Activated CD8-positive, alpha-beta T cell treated with anti-CD3 and anti-CD28 coated beads for 36 hours (primary cell): ENCODE measurements around the gene ADARB2. TPM values are rescaled to one million over a fixed set of nuclear protein-coding genes. Genes with fewer than 3 reads are reported as not detected.
A peak's percentile ranks its signal among the peaks of the same experiment; 100 is the strongest.

Source experiments
- ATAC-seq: fragments of 200-7000 bp; cut with Tn5 transposase; one replicate; pipeline ENCODE4 v1.10.0; 2021; ENCODE audit warnings: mild to moderate bottlenecking, moderate library complexity
- CTCF ChIA-PET: fragments of 350-600 bp; sonication (Branson Sonifier 250); formaldehyde crosslinking; loops from one replicate; lab custom pipeline; 2021; ENCODE audit warnings: antibody characterized with exemption; lab: Charles Lee
- POLR2A ChIA-PET: fragments of 350-600 bp; sonication (Branson Sonifier 250); formaldehyde crosslinking; loops from one replicate; lab custom pipeline; 2021; ENCODE audit warnings: antibody characterized with exemption; lab: Charles Lee
- DNase-seq: peaks from one replicate; pipeline ENCODE4 v3.0.0-alpha.2; 2020
- H3K27ac Mint-ChIP-seq: one replicate; pipeline ENCODE4 v1.8.0; 2021; ENCODE audit warnings: mild to moderate bottlenecking, mixed read lengths
- H3K27me3 Mint-ChIP-seq: one replicate; pipeline ENCODE4 v1.8.0; 2021; ENCODE audit warnings: mixed read lengths
- H3K36me3 Mint-ChIP-seq: one replicate; pipeline ENCODE4 v1.8.0; 2021; ENCODE audit warnings: low read depth, mixed read lengths
- H3K4me1 Mint-ChIP-seq: one replicate; pipeline ENCODE4 v1.8.0; 2021; ENCODE audit warnings: low read depth, mixed read lengths
- H3K4me3 Mint-ChIP-seq: one replicate; pipeline ENCODE4 v1.8.0; 2021; ENCODE audit warnings: mild to moderate bottlenecking, moderate library complexity, mixed read lengths
- H3K9me3 Mint-ChIP-seq: one replicate; pipeline ENCODE4 v1.8.0; 2021; ENCODE audit warnings: mixed read lengths
- intact Hi-C: fragments of 100-400 bp; cut with micrococcal nuclease; formaldehyde crosslinking; loops from one replicate; pipeline ENCODE4 v1.10.0; 2022
- total RNA-seq, 2 experiments: library from RNA; stranded (reverse); gene quantifications; one replicate each; pipeline ENCODE4 v1.2.3, GENCODE V29; 2021
- TF ChIP-seq, protein P1 (sequence below): fragments of 200-600 bp; IDR thresholded peaks from one replicate; pipeline ENCODE4 v1.8.0; 2022; ENCODE audit warnings: antibody characterized with exemption, mild to moderate bottlenecking

Gene ADARB2
- total RNA-seq, 2 experiments from 2014 or later = 1.3 to 1.6 TPM

DNA sequence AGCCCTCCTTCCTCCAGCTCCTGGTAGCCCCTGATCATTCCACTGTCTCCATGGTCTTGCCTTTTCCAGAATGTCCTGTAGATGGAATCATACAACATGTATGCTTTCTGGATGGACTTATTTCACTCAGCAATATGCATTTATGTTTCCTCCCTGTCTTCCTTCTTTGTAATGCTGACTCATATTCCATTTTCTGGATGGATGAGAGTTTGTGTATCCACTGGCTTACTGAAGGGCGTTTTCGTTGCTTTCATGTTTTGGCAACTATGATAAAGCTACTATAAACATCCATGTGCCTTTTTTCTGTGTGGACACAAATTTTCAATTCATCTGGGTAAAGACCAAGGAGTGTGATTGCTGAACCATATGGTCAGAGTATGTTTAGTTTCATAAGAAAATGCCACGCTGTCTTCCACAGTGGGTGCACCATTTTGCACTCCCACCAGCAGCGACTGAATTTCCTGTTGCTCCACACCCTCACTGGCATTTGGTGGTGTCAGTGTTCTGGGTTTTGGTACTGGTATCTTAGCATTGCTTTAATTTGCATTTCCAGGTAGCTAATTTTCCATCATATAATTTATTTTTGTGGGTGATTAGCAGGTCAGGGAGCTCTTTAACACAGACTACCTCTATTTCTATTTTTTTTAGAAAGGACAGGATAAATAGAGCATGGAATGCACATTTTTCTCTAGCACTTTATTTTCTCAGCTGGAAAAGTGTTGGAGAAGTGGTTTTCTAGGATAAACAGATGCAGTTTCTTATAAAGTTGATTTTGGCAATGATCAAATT, 429.0 kb downstream of the ADARB2 start:
- ATAC-seq (no peak), DNase-seq (no peak)
- H3K27ac Mint-ChIP-seq = no peak overlapping the region
- POLR2A ChIA-PET = no interaction called here
- no peaks in the 10 kb centered on the region for H3K4me1 Mint-ChIP-seq
- TF ChIP-seq, protein P1, sequence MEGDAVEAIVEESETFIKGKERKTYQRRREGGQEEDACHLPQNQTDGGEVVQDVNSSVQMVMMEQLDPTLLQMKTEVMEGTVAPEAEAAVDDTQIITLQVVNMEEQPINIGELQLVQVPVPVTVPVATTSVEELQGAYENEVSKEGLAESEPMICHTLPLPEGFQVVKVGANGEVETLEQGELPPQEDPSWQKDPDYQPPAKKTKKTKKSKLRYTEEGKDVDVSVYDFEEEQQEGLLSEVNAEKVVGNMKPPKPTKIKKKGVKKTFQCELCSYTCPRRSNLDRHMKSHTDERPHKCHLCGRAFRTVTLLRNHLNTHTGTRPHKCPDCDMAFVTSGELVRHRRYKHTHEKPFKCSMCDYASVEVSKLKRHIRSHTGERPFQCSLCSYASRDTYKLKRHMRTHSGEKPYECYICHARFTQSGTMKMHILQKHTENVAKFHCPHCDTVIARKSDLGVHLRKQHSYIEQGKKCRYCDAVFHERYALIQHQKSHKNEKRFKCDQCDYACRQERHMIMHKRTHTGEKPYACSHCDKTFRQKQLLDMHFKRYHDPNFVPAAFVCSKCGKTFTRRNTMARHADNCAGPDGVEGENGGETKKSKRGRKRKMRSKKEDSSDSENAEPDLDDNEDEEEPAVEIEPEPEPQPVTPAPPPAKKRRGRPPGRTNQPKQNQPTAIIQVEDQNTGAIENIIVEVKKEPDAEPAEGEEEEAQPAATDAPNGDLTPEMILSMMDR = no peak
- H3K4me3 Mint-ChIP-seq = no peak overlapping the region
- H3K27me3 Mint-ChIP-seq = no peaks in the 10 kb centered on the region
- peaks cover 2% of the 10 kb centered on the region for H3K9me3 Mint-ChIP-seq
- CTCF ChIA-PET = no interaction called here
- no peaks in the 10 kb centered on the region for H3K36me3 Mint-ChIP-seq
- intact Hi-C loops = no loop called here

DNA sequence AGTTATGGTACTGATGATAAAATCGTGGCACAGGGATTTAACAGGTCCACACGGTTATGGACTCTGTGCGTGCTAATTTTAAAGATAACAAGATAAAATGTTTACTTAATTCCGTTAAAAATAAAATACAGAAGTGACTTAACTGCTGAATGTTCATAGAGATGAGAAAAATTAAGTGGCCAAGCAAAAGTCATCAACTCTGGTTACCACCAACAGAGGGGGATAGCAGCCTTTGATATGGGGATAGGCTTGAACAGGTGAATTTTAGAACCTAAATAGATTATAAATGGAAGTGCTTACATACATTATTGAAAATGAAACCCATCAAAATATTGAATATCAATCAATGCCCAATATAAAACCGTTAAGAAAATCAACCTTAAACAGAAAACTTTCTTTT, 436.2 kb downstream of the ADARB2 start:
- Mint-ChIP-seq H3K27ac (no peak overlapping the region), H3K4me3 (no peak overlapping the region), H3K4me1 (peaks cover 3% of the 10 kb centered on the region), H3K36me3 (no peaks in the 10 kb centered on the region), H3K9me3 (no peaks in the 10 kb centered on the region), H3K27me3 (peaks cover 6% of the 10 kb centered on the region)
- DNase-seq = no peak
- ChIA-PET POLR2A (no interaction called here), CTCF (no interaction called here)
- no peak for ATAC-seq
- TF ChIP-seq, protein P1 = no peak
- intact Hi-C loops = no loop called here

DNA sequence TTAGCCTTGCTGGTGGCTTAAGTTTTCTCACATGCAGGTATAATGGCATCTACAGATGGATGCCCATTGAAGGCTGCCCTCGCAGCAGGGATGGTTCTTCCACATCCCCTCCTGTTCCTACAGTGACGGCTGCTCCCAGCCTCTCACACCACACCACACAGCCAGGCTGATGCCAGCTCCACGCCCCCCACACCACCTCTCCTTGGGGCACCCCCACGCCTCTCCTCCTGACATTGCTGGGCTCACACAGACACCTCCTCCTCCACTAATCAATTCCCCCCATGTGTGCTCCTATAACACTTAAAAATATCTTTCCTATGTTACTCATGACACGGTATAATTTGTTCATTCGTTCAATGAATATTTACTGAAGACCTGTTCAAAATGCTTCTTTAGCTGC, 437.1 kb downstream of the ADARB2 start:
- H3K9me3 Mint-ChIP-seq = no peaks in the 10 kb centered on the region
- ChIA-PET CTCF (no interaction called here), POLR2A (no interaction called here)
- ATAC-seq = no peak
- intact Hi-C loops = no loop called here
- H3K4me3 Mint-ChIP-seq = no peak overlapping the region
- DNase-seq = no peak
- H3K27ac Mint-ChIP-seq = no peak overlapping the region
- peaks cover 3% of the 10 kb centered on the region for H3K4me1 Mint-ChIP-seq
- TF ChIP-seq, protein P1 = no peak
- peaks cover 6% of the 10 kb centered on the region for H3K27me3 Mint-ChIP-seq
- no peaks in the 10 kb centered on the region for H3K36me3 Mint-ChIP-seq

DNA sequence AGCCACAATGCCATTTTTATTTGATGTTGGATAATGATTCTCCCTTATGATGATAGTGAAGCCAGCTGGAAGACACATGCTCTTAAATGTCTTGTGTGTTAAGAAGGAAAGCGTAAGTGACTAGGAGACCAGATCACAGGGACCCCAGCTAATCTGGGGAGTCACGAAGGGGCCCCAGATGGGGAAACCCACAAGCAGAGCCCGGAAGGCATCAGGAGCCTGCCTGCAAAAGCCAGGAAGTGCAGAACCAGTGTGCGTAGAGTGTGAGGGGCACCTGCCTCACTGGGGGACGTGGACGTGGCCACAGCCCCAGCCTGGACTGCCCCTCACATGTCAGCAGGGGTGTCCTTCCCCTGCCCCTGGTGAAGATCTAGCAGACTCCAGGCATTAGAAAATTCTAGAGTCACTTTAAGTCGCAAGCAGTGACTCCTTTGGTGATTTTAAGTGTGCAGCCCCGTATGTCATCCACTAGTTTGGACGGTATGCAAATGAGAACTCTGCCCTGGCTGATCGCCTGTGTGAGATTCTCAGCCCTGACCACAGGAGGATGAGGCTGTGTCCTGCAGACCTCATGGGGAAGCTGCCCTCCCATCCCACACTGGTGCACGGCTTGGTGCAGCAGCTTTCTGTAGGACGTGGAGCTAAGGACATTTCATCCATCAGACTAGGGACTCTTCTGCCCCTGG, 438.1 kb downstream of the ADARB2 start:
- CTCF ChIA-PET = interaction anchor here (1.0 kb wide), 1 partner anchor 69 kb away, joined by 4 read pairs; no protein-coding TSS in a partner anchor
- DNase-seq = peak; percentile 31
- no peaks in the 10 kb centered on the region for H3K9me3 Mint-ChIP-seq

More for the DNA sequence above, 438.1 kb downstream of the ADARB2 start:
- POLR2A ChIA-PET = interaction anchor here (1.0 kb wide), 1 partner anchor 12 kb away, joined by 3 read pairs; no protein-coding TSS in a partner anchor
- peak; percentile 70 for ATAC-seq
- peaks cover 3% of the 10 kb centered on the region for H3K4me1 Mint-ChIP-seq
- peaks cover 6% of the 10 kb centered on the region for H3K27me3 Mint-ChIP-seq
- intact Hi-C loops = no loop called here
- TF ChIP-seq, protein P1 = no peak
- peak overlapping the region; percentile 4 for H3K27ac Mint-ChIP-seq
- H3K4me3 Mint-ChIP-seq = no peak overlapping the region
- H3K36me3 Mint-ChIP-seq = no peaks in the 10 kb centered on the region
